OCI-LY7 (cell line): Measurements from ENCODE around the gene MYBPC3. TPM values are rescaled to one million over a fixed set of nuclear protein-coding genes. Genes with fewer than 3 reads are reported as not detected.
A peak's percentile ranks its signal among the peaks of the same experiment; 100 is the strongest.

Experiments
- BruUV-seq: library from RNA; stranded (reverse); fragments of 400-500 nt; replicated peaks from 2 replicates; lab custom pipeline; 2021; lab: Mats Ljungman, UMichigan
- CTCF ChIA-PET: fragments of 300-600 bp; sonication (Branson Sonifier 250); formaldehyde crosslinking; loops from one replicate; lab custom pipeline; 2022; ENCODE audit warnings: antibody characterized with exemption; ENCODE audit not compliant: unreplicated experiment; lab: Charles Lee
- POLR2A ChIA-PET: fragments of 300-600 bp; sonication (Branson Sonifier 250); formaldehyde crosslinking; loops from one replicate; lab custom pipeline; 2022; ENCODE audit warnings: antibody characterized with exemption; lab: Charles Lee
- DNase-seq: peaks from one replicate; pipeline ENCODE4 v3.0.0-alpha.2; 2015; ENCODE audit warnings: low spot score
- H2AFZ ChIP-seq: fragments of 200-600 bp; sonication (generic), shearing (Covaris generic); 2 replicates; pipeline ENCODE4 v1.6.1; 2014; ENCODE audit warnings: mild to moderate bottlenecking, antibody characterized with exemption, low read length, moderate library complexity
- H3K27ac ChIP-seq: fragments of 200-600 bp; sonication (generic); 2 replicates; pipeline ENCODE4 v1.5.1; 2014; ENCODE audit warnings: mixed run types, low read depth, mild to moderate bottlenecking, moderate library complexity, low read length, inconsistent platforms; ENCODE audit not compliant: poor library complexity, severe bottlenecking
- H3K36me3 ChIP-seq: fragments of 200-600 bp; sonication (generic); 2 replicates; pipeline ENCODE4 v1.6.1; 2014; ENCODE audit warnings: mild to moderate bottlenecking, antibody characterized with exemption, low read length, moderate library complexity, mixed read lengths; ENCODE audit not compliant: insufficient read depth
- H3K4me1 ChIP-seq: fragments of 200-600 bp; sonication (generic); 2 replicates; pipeline ENCODE4 v1.5.1; 2014; ENCODE audit warnings: mild to moderate bottlenecking, low read length; ENCODE audit not compliant: insufficient read depth, poor library complexity, severe bottlenecking
- H3K4me2 ChIP-seq: fragments of 200-600 bp; sonication (generic); 2 replicates; pipeline ENCODE4 v1.6.1; 2014; ENCODE audit warnings: mild to moderate bottlenecking, low read length
- H3K4me3 ChIP-seq: fragments of 200-600 bp; sonication (generic); 2 replicates; pipeline ENCODE4 v1.5.1; 2014; ENCODE audit warnings: mild to moderate bottlenecking, low read depth, low read length; ENCODE audit not compliant: poor library complexity, severe bottlenecking
- H3K79me2 ChIP-seq: fragments of 200-600 bp; sonication (generic); 2 replicates; pipeline ENCODE4 v1.6.1; 2016; ENCODE audit warnings: low read depth, mild to moderate bottlenecking, low read length, moderate library complexity, mixed read lengths; ENCODE audit not compliant: insufficient read depth
- H3K9me2 ChIP-seq: fragments of 200-600 bp; sonication (generic); 2 replicates; pipeline ENCODE4 v1.6.1; 2016; ENCODE audit warnings: mild to moderate bottlenecking, low read length, mixed read lengths; ENCODE audit not compliant: insufficient read depth
- H3K9me3 ChIP-seq: fragments of 200-600 bp; sonication (generic); 2 replicates; pipeline ENCODE4 v1.6.1; 2014; ENCODE audit warnings: mild to moderate bottlenecking, mixed run types, low read length, mixed read lengths
- H4K20me1 ChIP-seq: fragments of 200-600 bp; sonication (generic); 2 replicates; pipeline ENCODE4 v1.6.1; 2014; ENCODE audit warnings: mild to moderate bottlenecking, antibody characterized with exemption, low read length, moderate library complexity, mixed read lengths; ENCODE audit not compliant: insufficient read depth
- EZH2phosphoT487 ChIP-seq: fragments of 200-600 bp; sonication (generic); IDR thresholded peaks from 2 replicates; pipeline ENCODE4 v1.6.1; 2018; ENCODE audit warnings: low read depth, borderline replicate concordance, mild to moderate bottlenecking, mixed run types, antibody characterized with exemption, low read length, moderate library complexity, mixed read lengths
- intact Hi-C: fragments of 100-400 bp; cut with micrococcal nuclease; formaldehyde crosslinking; loops from one replicate; pipeline ENCODE4 v1.10.0; 2022; ENCODE audit not compliant: unreplicated experiment
- total RNA-seq, 2 experiments: library from RNA; depleted of rRNA in 1 of 2; stranded (reverse); fragments of >200 nt in 1 of 2; shearing (Covaris generic) in 1 of 2; gene quantifications; 2 replicates each; pipeline ENCODE4 v1.2.3, GENCODE V29; 2014 to 2022
- TF ChIP-seq, protein P1 (sequence below): fragments of 200-600 bp; sonication (generic); conservative IDR thresholded peaks from 2 replicates; pipeline ENCODE4 v1.5.1; 2014; ENCODE audit warnings: mild to moderate bottlenecking, antibody characterized with exemption, low read length, moderate library complexity, mixed read lengths

The MYBPC3 gene
- total RNA-seq, 2 experiments from 2014 or later = 0.25 to 0.29 TPM

DNA sequence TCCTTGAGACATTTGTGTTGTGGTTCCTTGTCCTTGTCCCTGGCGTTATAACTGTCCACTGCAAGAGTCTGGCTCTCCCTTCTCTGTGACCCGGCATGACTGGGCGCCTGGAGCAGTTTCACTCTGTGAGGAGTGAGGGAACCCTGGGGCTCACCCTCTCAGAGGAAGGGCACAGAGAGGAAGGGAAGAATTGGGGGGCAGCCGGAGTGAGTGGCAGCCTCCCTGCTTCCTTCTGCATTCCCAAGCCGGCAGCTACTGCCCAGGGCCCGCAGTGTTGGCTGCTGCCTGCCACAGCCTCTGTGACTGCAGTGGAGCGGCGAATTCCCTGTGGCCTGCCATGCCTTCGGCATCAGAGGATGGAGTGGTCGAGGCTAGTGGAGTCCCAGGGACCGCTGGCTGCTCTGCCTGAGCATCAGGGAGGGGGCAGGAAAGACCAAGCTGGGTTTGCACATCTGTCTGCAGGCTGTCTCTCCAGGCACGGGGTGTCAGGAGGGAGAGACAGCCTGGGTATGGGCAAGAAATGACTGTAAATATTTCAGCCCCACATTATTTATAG is 23.0 kb downstream of the MYBPC3 start:
- Histone ChIP-seq H3K9me2 (no peaks in the 10 kb centered on the region), H3K4me1 (no peaks in the 10 kb centered on the region), H3K36me3 (peaks cover 47% of the 10 kb centered on the region; the same call in 1 of the 2 replicates), H3K4me3 (no peak overlapping the region), H4K20me1 (no peaks in the 10 kb centered on the region), H2AFZ (no peak overlapping the region), H3K79me2 (no peaks in the 10 kb centered on the region), H3K9me3 (no peaks in the 10 kb centered on the region), H3K27ac (no peak overlapping the region), H3K4me2 (no peak overlapping the region)
- intact Hi-C loops = no loop called here
- POLR2A ChIA-PET = no interaction called here
- TSS peak; percentile 77 for BruUV-seq
- TF ChIP-seq EZH2phosphoT487 = no peak
- TF ChIP-seq, protein P1, sequence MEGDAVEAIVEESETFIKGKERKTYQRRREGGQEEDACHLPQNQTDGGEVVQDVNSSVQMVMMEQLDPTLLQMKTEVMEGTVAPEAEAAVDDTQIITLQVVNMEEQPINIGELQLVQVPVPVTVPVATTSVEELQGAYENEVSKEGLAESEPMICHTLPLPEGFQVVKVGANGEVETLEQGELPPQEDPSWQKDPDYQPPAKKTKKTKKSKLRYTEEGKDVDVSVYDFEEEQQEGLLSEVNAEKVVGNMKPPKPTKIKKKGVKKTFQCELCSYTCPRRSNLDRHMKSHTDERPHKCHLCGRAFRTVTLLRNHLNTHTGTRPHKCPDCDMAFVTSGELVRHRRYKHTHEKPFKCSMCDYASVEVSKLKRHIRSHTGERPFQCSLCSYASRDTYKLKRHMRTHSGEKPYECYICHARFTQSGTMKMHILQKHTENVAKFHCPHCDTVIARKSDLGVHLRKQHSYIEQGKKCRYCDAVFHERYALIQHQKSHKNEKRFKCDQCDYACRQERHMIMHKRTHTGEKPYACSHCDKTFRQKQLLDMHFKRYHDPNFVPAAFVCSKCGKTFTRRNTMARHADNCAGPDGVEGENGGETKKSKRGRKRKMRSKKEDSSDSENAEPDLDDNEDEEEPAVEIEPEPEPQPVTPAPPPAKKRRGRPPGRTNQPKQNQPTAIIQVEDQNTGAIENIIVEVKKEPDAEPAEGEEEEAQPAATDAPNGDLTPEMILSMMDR = no peak
- CTCF ChIA-PET = no interaction called here
- no peak for DNase-seq

DNA sequence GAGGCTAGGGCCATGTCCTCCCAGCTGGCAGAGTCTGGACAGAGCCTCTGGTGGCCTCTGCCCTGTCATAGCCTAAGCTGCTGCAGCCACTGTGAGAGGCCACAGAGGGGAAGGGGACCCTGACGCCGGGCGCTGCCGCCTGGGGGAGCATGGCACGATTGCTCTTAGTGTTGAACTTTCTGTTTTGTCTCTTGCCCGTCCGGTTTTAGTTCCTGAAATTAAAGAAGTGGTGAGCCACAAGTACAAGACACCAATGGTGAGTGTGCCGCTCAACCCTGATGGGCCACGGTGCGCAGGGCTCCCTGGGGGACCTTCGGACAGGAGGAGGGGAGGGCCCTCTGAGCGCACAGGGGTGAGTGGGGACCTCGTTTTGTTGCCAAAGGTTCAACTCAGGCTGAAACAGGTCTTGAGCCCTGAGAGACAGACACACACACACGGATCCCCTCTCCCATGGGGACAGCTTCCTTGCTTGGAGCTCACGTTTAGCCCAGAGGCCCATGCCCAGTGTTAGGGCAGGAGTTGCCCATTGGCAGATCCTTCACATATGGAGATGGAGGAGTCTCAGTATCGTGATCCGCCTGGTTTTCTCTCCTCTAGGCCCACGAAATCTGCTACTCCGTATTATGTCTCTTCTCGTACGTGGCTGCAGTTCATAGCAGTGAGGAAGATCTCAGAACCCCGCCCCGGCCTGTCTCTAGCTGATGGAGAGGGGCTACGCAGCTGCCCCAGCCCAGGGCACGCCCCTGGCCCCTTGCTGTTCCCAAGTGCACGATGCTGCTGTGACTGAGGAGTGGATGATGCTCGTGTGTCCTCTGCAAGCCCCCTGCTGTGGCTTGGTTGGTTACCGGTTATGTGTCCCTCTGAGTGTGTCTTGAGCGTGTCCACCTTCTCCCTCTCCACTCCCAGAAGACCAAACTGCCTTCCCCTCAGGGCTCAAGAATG is 23.8 kb downstream of the MYBPC3 start:
- Histone ChIP-seq H3K27ac (no peak overlapping the region), H4K20me1 (no peaks in the 10 kb centered on the region), H3K9me2 (no peaks in the 10 kb centered on the region), H3K9me3 (no peaks in the 10 kb centered on the region), H3K79me2 (no peaks in the 10 kb centered on the region), H3K36me3 (peaks cover 47% of the 10 kb centered on the region; the same call in 1 of the 2 replicates), H3K4me3 (no peak overlapping the region), H3K4me2 (no peak overlapping the region), H3K4me1 (no peaks in the 10 kb centered on the region), H2AFZ (no peak overlapping the region)
- TF ChIP-seq, protein P1 = no peak
- TF ChIP-seq EZH2phosphoT487 = no peak
- ChIA-PET CTCF (no interaction called here), POLR2A (no interaction called here)
- no TSS peak for BruUV-seq
- DNase-seq = no peak
- intact Hi-C loops = no loop called here
